ENCODE measurements around the gene DPCD.
A peak's percentile ranks its signal among the peaks of the same experiment; 100 is the strongest.

Gene DPCD

GRCh38 chr10:101568054-101568745 is 19.9 kb upstream of the DPCD start:
- DNase-seq = peak; percentile 8 to 34
- peaks cover 0 to 26% (median 24%) of the 10 kb centered on the region in 4 donors for H3K4me1 ChIP-seq
- H3K27me3 ChIP-seq = peaks cover 11 to 79% of the 10 kb centered on the region in 2 donors
- peaks cover 0 to 9% (median 8%) of the 10 kb centered on the region in 3 donors for H3K9me3 ChIP-seq
- H3K36me3 ChIP-seq = peaks cover 0 to 6% (median 6%) of the 10 kb centered on the region in 3 donors
- no peak for TF ChIP-seq CTCF (IDR thresholded peaks at IDR 0.05)
- no peak overlapping the region for H3K27ac ChIP-seq
- H3K4me3 ChIP-seq = no peak overlapping the region
- intact Hi-C loops (cut with DNase I; ENCODE audit: low total_unique reads) = loop anchor here (2.0 to 10.0 kb wide), 2 partner anchors 293 to 351 kb away; no protein-coding TSS in a partner anchor

GRCh38 chr10:101569323-101569621 is 18.8 kb upstream of the DPCD start:
- H3K27me3 ChIP-seq = peaks cover 11 to 69% of the 10 kb centered on the region in 2 donors

GRCh38 chr10:101569622-101570427 is 18.3 kb upstream of the DPCD start:
- Histone ChIP-seq H3K27me3 (peaks cover 11 to 63% of the 10 kb centered on the region in 2 donors), H3K9me3 (peaks cover 0 to 13% (median 12%) of the 10 kb centered on the region in 3 donors), H3K4me1 (peaks cover 0 to 26% (median 24%) of the 10 kb centered on the region in 4 donors), H3K4me3 (peak overlapping the region; percentile 29 to 51), H3K27ac (no peak overlapping the region), H3K36me3 (peaks cover 0 to 6% (median 6%) of the 10 kb centered on the region in 3 donors)
- DNase-seq = peak; percentile 76 to 81
- intact Hi-C loops (cut with DNase I; ENCODE audit: low total_unique reads) = loop anchor here (2.0 to 10.0 kb wide), 2 partner anchors 295 to 353 kb away; no protein-coding TSS in a partner anchor
- peak; percentile 79 to 96 for TF ChIP-seq CTCF (IDR thresholded peaks at IDR 0.05)

More at GRCh38 chr10:101569323-101569621, 18.8 kb upstream of the DPCD start:
- peaks cover 0 to 6% (median 6%) of the 10 kb centered on the region in 3 donors for H3K36me3 ChIP-seq
- peaks cover 0 to 13% (median 12%) of the 10 kb centered on the region in 3 donors for H3K9me3 ChIP-seq
- no peak for TF ChIP-seq CTCF (IDR thresholded peaks at IDR 0.05)
- DNase-seq = peak in 1 of 2 donors; percentile 17
- H3K4me1 ChIP-seq = peaks cover 0 to 26% (median 24%) of the 10 kb centered on the region in 4 donors
- H3K4me3 ChIP-seq = no peak overlapping the region
- H3K27ac ChIP-seq = no peak overlapping the region
- intact Hi-C loops (cut with DNase I; ENCODE audit: low total_unique reads) = loop anchor here (2.0 to 10.0 kb wide), 2 partner anchors 294 to 352 kb away; no protein-coding TSS in a partner anchor

GRCh38 chr10:101570428-101571270 is 17.5 kb upstream of the DPCD start:
- Histone ChIP-seq H3K27me3 (peaks cover 11 to 55% of the 10 kb centered on the region in 2 donors), H3K27ac (no peak overlapping the region), H3K4me3 (peak overlapping the region; percentile 29 to 51), H3K4me1 (peaks cover 0 to 26% (median 24%) of the 10 kb centered on the region in 4 donors), H3K36me3 (peaks cover 0 to 12% (median 6%) of the 10 kb centered on the region in 3 donors), H3K9me3 (peaks cover 0 to 13% (median 12%) of the 10 kb centered on the region in 3 donors)
- intact Hi-C loops (cut with DNase I; ENCODE audit: low total_unique reads) = no loop called here
- TF ChIP-seq CTCF (IDR thresholded peaks at IDR 0.05) = no peak
- DNase-seq = no peak
